ENCODE results near the gene NEO1.

NEO1 gene

GRCh38 chr15:73074241-73074640 is 22.0 kb downstream of the NEO1 start:
- WGBS (ENCODE audit: insufficient coverage, insufficient read length), result no CpG with 5 or more reads among the region's 4 CpGs
- DNase-seq (ENCODE audit: low read depth, low spot score), result no peak

DNA sequence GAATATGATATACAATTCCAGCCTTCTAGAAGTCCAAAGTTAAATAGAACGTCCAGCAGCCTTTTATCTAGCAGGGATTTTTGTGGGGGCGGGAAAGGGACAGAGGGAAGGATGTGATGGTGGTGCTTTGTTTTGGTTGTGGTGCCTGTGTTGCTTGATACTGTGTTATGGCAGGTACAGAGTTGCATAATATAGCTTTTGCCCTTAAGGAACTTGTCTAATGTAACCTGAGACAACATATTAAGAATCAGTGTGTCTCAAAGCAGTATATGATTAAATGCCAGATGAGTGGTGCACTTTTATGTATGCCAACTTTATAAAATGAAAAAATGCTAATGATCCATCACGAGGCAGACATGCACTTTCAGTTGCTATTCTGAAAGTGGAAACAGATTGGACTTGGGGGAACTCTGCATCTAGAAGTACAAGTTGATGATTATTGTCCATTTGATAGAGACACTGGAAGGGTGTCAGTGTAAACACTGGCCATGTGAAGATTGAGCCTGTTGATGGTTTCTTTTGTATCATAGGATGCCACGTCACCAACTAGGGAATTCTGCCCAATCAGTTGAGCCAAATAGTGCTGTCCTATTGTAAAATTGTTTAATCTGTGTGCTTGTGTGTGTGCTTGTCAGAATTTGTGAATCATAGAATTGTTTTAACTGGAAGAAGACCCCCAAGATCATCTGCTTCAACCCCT is 23.0 kb downstream of the NEO1 start:
- DNase-seq (ENCODE audit: low read depth, low spot score), result no peak
- WGBS (ENCODE audit: insufficient coverage, insufficient read length), result no CpG with 5 or more reads among the region's 4 CpGs
- Histone ChIP-seq H3K27me3 (ENCODE audit: control insufficient read depth, insufficient read depth, low read length) (no peaks in the 10 kb centered on the region), H3K27ac (ENCODE audit: low read length) (no peak overlapping the region), H3K9me3 (ENCODE audit: control insufficient read depth, insufficient read depth, low read length) (no peaks in the 10 kb centered on the region), H3K36me3 (ENCODE audit: control insufficient read depth, insufficient read depth, low read length) (no peaks in the 10 kb centered on the region), H3K4me1 (ENCODE audit: control insufficient read depth, insufficient read depth, low read length) (no peaks in the 10 kb centered on the region; the same call in 1 of the 2 replicates), H3K4me3 (ENCODE audit: low read length) (no peak overlapping the region)

More at GRCh38 chr15:73074241-73074640, 22.0 kb downstream of the NEO1 start:
- Histone ChIP-seq H3K36me3 (ENCODE audit: control insufficient read depth, insufficient read depth, low read length) (no peaks in the 10 kb centered on the region), H3K4me1 (ENCODE audit: control insufficient read depth, insufficient read depth, low read length) (no peaks in the 10 kb centered on the region; the same call in 1 of the 2 replicates), H3K9me3 (ENCODE audit: control insufficient read depth, insufficient read depth, low read length) (no peaks in the 10 kb centered on the region), H3K27me3 (ENCODE audit: control insufficient read depth, insufficient read depth, low read length) (no peaks in the 10 kb centered on the region), H3K27ac (ENCODE audit: low read length) (no peak overlapping the region), H3K4me3 (ENCODE audit: low read length) (no peak overlapping the region)

GRCh38 chr15:73078291-73078690 is 26.0 kb downstream of the NEO1 start:
- WGBS (ENCODE audit: insufficient coverage, insufficient read length), result no CpG with 5 or more reads among the region's 4 CpGs
- no peak overlapping the region for H3K27ac ChIP-seq (ENCODE audit: low read length)

DNA sequence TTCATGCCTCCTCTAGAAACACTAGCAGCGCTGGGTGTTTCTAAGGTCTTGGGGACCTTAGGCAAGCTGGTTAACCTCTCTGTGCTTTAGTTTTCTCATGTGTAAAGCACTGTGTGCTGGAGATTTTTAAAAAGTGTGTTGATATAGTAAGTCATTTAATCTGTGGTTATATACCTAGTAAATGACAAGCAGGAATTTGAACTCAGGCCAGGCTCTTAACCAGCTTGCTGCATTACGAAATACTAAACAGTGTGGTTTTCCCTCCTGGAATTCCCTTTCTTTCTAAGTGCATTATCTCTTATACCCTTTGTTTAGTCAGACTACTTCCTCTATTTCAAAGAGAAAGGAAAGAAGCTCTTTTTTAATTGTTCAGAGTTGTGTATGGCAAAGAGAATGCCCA is 26.5 kb downstream of the NEO1 start:
- no peak for DNase-seq (ENCODE audit: low read depth, low spot score)
- Histone ChIP-seq H3K9me3 (ENCODE audit: control insufficient read depth, insufficient read depth, low read length) (no peaks in the 10 kb centered on the region), H3K36me3 (ENCODE audit: control insufficient read depth, insufficient read depth, low read length) (no peaks in the 10 kb centered on the region), H3K27ac (ENCODE audit: low read length) (no peak overlapping the region), H3K4me1 (ENCODE audit: control insufficient read depth, insufficient read depth, low read length) (no peaks in the 10 kb centered on the region), H3K4me3 (ENCODE audit: low read length) (no peak overlapping the region), H3K27me3 (ENCODE audit: control insufficient read depth, insufficient read depth, low read length) (no peaks in the 10 kb centered on the region)
- WGBS (ENCODE audit: insufficient coverage, insufficient read length), result no CpG with 5 or more reads among the region's 2 CpGs

More at GRCh38 chr15:73078291-73078690, 26.0 kb downstream of the NEO1 start:
- no peak for DNase-seq (ENCODE audit: low read depth, low spot score)
- H3K4me3 ChIP-seq (ENCODE audit: low read length), result no peak overlapping the region
- H3K9me3 ChIP-seq (ENCODE audit: control insufficient read depth, insufficient read depth, low read length), result no peaks in the 10 kb centered on the region
- H3K4me1 ChIP-seq (ENCODE audit: control insufficient read depth, insufficient read depth, low read length), result no peaks in the 10 kb centered on the region
- no peaks in the 10 kb centered on the region for H3K36me3 ChIP-seq (ENCODE audit: control insufficient read depth, insufficient read depth, low read length)
- H3K27me3 ChIP-seq (ENCODE audit: control insufficient read depth, insufficient read depth, low read length), result no peaks in the 10 kb centered on the region

GRCh38 chr15:73079565-73079964 is 27.3 kb downstream of the NEO1 start:
- Histone ChIP-seq H3K9me3 (ENCODE audit: control insufficient read depth, insufficient read depth, low read length) (no peaks in the 10 kb centered on the region), H3K4me1 (ENCODE audit: control insufficient read depth, insufficient read depth, low read length) (no peaks in the 10 kb centered on the region), H3K27ac (ENCODE audit: low read length) (no peak overlapping the region), H3K4me3 (ENCODE audit: low read length) (no peak overlapping the region), H3K27me3 (ENCODE audit: control insufficient read depth, insufficient read depth, low read length) (no peaks in the 10 kb centered on the region), H3K36me3 (ENCODE audit: control insufficient read depth, insufficient read depth, low read length) (no peaks in the 10 kb centered on the region)
- WGBS (ENCODE audit: insufficient coverage, insufficient read length), result no CpG with 5 or more reads among the region's 3 CpGs
- DNase-seq (ENCODE audit: low read depth, low spot score), result no peak

GRCh38 chr15:73081321-73081958 is 29.2 kb downstream of the NEO1 start:
- DNase-seq (ENCODE audit: low read depth, low spot score), result no peak
- Histone ChIP-seq H3K4me1 (ENCODE audit: control insufficient read depth, insufficient read depth, low read length) (no peaks in the 10 kb centered on the region), H3K27me3 (ENCODE audit: control insufficient read depth, insufficient read depth, low read length) (no peaks in the 10 kb centered on the region), H3K4me3 (ENCODE audit: low read length) (no peak overlapping the region), H3K36me3 (ENCODE audit: control insufficient read depth, insufficient read depth, low read length) (no peaks in the 10 kb centered on the region), H3K9me3 (ENCODE audit: control insufficient read depth, insufficient read depth, low read length) (no peaks in the 10 kb centered on the region), H3K27ac (ENCODE audit: low read length) (no peak overlapping the region)
- WGBS (ENCODE audit: insufficient coverage, insufficient read length), result no CpG with 5 or more reads among the region's 3 CpGs

GRCh38 chr15:73082812-73083211 is 30.5 kb downstream of the NEO1 start:
- H3K4me3 ChIP-seq (ENCODE audit: low read length), result no peak overlapping the region
- WGBS (ENCODE audit: insufficient coverage, insufficient read length), result no CpG with 5 or more reads among the region's 2 CpGs
- no peak for DNase-seq (ENCODE audit: low read depth, low spot score)
- no peaks in the 10 kb centered on the region for H3K36me3 ChIP-seq (ENCODE audit: control insufficient read depth, insufficient read depth, low read length)
- no peak overlapping the region for H3K27ac ChIP-seq (ENCODE audit: low read length)
- no peaks in the 10 kb centered on the region for H3K9me3 ChIP-seq (ENCODE audit: control insufficient read depth, insufficient read depth, low read length)
- H3K4me1 ChIP-seq (ENCODE audit: control insufficient read depth, insufficient read depth, low read length), result no peaks in the 10 kb centered on the region
- H3K27me3 ChIP-seq (ENCODE audit: control insufficient read depth, insufficient read depth, low read length), result no peaks in the 10 kb centered on the region

DNA sequence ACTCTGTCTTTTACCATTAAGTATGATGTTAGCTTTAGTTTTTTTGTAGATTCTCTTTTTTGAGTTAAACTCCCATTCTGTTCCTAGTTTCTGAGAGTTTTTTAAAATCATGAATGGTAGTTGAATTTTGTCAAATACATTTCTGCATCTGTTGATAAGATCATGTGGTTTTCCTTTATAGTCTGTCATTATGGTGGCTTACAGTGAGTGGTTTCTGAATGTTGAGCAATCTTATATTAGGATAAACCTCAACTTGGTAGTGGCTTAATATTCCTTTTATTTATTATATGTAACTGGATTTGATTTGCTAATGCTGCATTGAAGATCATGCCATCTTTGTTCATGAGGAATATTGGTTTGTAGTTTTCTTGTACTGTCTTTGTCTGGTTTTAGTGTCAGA is 34.8 kb downstream of the NEO1 start:
- Histone ChIP-seq H3K4me3 (ENCODE audit: low read length) (no peak overlapping the region), H3K4me1 (ENCODE audit: control insufficient read depth, insufficient read depth, low read length) (no peaks in the 10 kb centered on the region)

GRCh38 chr15:73105064-73105463 is 52.8 kb downstream of the NEO1 start:
- Histone ChIP-seq H3K4me1 (ENCODE audit: control insufficient read depth, insufficient read depth, low read length) (no peaks in the 10 kb centered on the region), H3K4me3 (ENCODE audit: low read length) (no peak overlapping the region), H3K36me3 (ENCODE audit: control insufficient read depth, insufficient read depth, low read length) (no peaks in the 10 kb centered on the region), H3K27ac (ENCODE audit: low read length) (no peak overlapping the region), H3K9me3 (ENCODE audit: control insufficient read depth, insufficient read depth, low read length) (no peaks in the 10 kb centered on the region), H3K27me3 (ENCODE audit: control insufficient read depth, insufficient read depth, low read length) (no peaks in the 10 kb centered on the region)
- DNase-seq (ENCODE audit: low read depth, low spot score), result no peak
- no CpG with 5 or more reads among the region's 3 CpGs for WGBS (ENCODE audit: insufficient coverage, insufficient read length)

More for the DNA sequence above, 34.8 kb downstream of the NEO1 start:
- Histone ChIP-seq H3K27me3 (ENCODE audit: control insufficient read depth, insufficient read depth, low read length) (no peaks in the 10 kb centered on the region), H3K27ac (ENCODE audit: low read length) (no peak overlapping the region), H3K9me3 (ENCODE audit: control insufficient read depth, insufficient read depth, low read length) (no peaks in the 10 kb centered on the region), H3K36me3 (ENCODE audit: control insufficient read depth, insufficient read depth, low read length) (no peaks in the 10 kb centered on the region)
- DNase-seq (ENCODE audit: low read depth, low spot score), result no peak

DNA sequence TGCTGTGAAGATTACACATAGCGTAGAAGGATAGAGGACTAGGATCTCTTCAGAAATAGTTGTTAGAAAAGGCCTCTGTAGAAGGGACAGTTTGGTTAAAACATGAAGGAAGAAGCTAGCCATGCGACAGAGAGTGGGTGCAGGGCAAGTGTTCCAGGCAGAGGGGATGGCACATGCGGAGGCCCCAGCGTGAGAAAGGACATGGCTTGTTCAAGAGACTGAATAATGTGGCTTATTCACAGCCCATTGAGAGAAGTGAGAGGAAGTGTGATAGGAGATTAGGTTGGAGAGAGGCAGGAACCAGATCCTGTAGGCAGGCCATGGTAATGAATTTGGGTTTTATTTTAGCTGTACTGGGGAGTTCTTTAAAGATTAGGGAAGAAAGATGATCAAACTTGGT is 56.4 kb downstream of the NEO1 start:
- H3K4me3 ChIP-seq (ENCODE audit: low read length), result no peak overlapping the region
- no peaks in the 10 kb centered on the region for H3K27me3 ChIP-seq (ENCODE audit: control insufficient read depth, insufficient read depth, low read length)
- no peaks in the 10 kb centered on the region for H3K36me3 ChIP-seq (ENCODE audit: control insufficient read depth, insufficient read depth, low read length)
- WGBS (ENCODE audit: insufficient coverage, insufficient read length), result no CpG with 5 or more reads among the region's 4 CpGs
- no peak overlapping the region for H3K27ac ChIP-seq (ENCODE audit: low read length)
- H3K4me1 ChIP-seq (ENCODE audit: control insufficient read depth, insufficient read depth, low read length), result no peaks in the 10 kb centered on the region
- DNase-seq (ENCODE audit: low read depth, low spot score), result no peak
- H3K9me3 ChIP-seq (ENCODE audit: control insufficient read depth, insufficient read depth, low read length), result no peaks in the 10 kb centered on the region

DNA sequence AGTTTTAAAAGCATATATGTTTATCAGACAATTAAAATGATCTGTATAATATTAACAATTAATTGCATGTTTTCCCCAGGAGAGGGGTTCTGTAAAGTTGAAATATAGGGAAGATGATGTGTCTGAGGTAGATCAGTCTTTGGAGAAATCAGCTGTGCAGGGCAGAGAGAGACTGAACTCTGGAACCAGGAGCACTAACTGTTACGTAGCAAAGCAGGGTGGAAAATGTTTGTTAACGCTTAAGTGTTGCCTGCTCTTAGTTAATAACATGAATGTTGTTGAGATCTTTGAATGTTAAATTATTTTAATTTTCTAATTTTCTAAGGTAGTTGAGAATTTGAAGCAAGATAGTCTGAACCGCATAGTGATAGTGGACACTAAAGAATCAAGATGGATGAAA is 57.5 kb downstream of the NEO1 start:
- Histone ChIP-seq H3K27ac (ENCODE audit: low read length) (no peak overlapping the region), H3K4me1 (ENCODE audit: control insufficient read depth, insufficient read depth, low read length) (no peaks in the 10 kb centered on the region), H3K9me3 (ENCODE audit: control insufficient read depth, insufficient read depth, low read length) (no peaks in the 10 kb centered on the region), H3K4me3 (ENCODE audit: low read length) (no peak overlapping the region), H3K36me3 (ENCODE audit: control insufficient read depth, insufficient read depth, low read length) (no peaks in the 10 kb centered on the region), H3K27me3 (ENCODE audit: control insufficient read depth, insufficient read depth, low read length) (no peaks in the 10 kb centered on the region)
- DNase-seq (ENCODE audit: low read depth, low spot score), result no peak
- no CpG with 5 or more reads among the region's 3 CpGs for WGBS (ENCODE audit: insufficient coverage, insufficient read length)

All from iPS DF 6.9 (cell line).